Measurements from ENCODE around the gene CFAP44. TPM values are rescaled to one million over a fixed set of nuclear protein-coding genes. Genes with fewer than 3 reads are reported as not detected.

CFAP44 gene
- total RNA-seq, 1 experiment from 2014 or later = 0.74 TPM

DNA sequence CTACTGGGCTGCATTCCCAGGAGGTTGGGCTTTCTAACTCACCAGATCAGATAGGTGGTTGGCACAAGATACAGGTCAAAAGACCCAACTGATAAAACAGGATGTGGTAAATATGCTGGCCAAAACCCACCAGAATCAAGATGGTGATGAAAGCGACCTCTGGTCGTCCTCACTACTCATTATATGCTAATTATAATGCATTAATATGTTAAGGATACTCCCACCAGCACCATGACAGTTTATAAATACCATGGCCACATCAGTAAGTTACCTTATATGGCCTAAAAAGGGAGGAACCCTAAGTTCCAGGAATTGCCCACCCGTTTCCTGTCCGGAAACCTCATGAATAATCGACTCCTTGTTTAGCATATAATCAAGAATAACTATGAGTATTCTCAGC is 31.6 kb downstream of the CFAP44 start:
- POLR2A ChIA-PET = no interaction called here
- no TSS peak for BruUV-seq (replicated peaks)
- TF ChIP-seq SIN3A (IDR thresholded peaks at IDR 0.05; ENCODE audit: borderline replicate concordance, insufficient read depth, low read depth, low read length) (no peak), POLR2AphosphoS5 (IDR thresholded peaks at IDR 0.05; ENCODE audit: low read depth, low read length) (no peak), TCF7L2 (IDR thresholded peaks at IDR 0.05; ENCODE audit: low read depth, low read length) (no peak)
- TF ChIP-seq, protein P1, sequence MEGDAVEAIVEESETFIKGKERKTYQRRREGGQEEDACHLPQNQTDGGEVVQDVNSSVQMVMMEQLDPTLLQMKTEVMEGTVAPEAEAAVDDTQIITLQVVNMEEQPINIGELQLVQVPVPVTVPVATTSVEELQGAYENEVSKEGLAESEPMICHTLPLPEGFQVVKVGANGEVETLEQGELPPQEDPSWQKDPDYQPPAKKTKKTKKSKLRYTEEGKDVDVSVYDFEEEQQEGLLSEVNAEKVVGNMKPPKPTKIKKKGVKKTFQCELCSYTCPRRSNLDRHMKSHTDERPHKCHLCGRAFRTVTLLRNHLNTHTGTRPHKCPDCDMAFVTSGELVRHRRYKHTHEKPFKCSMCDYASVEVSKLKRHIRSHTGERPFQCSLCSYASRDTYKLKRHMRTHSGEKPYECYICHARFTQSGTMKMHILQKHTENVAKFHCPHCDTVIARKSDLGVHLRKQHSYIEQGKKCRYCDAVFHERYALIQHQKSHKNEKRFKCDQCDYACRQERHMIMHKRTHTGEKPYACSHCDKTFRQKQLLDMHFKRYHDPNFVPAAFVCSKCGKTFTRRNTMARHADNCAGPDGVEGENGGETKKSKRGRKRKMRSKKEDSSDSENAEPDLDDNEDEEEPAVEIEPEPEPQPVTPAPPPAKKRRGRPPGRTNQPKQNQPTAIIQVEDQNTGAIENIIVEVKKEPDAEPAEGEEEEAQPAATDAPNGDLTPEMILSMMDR (IDR thresholded peaks at IDR 0.05) = no peak
- TF ChIP-seq, protein P2, sequence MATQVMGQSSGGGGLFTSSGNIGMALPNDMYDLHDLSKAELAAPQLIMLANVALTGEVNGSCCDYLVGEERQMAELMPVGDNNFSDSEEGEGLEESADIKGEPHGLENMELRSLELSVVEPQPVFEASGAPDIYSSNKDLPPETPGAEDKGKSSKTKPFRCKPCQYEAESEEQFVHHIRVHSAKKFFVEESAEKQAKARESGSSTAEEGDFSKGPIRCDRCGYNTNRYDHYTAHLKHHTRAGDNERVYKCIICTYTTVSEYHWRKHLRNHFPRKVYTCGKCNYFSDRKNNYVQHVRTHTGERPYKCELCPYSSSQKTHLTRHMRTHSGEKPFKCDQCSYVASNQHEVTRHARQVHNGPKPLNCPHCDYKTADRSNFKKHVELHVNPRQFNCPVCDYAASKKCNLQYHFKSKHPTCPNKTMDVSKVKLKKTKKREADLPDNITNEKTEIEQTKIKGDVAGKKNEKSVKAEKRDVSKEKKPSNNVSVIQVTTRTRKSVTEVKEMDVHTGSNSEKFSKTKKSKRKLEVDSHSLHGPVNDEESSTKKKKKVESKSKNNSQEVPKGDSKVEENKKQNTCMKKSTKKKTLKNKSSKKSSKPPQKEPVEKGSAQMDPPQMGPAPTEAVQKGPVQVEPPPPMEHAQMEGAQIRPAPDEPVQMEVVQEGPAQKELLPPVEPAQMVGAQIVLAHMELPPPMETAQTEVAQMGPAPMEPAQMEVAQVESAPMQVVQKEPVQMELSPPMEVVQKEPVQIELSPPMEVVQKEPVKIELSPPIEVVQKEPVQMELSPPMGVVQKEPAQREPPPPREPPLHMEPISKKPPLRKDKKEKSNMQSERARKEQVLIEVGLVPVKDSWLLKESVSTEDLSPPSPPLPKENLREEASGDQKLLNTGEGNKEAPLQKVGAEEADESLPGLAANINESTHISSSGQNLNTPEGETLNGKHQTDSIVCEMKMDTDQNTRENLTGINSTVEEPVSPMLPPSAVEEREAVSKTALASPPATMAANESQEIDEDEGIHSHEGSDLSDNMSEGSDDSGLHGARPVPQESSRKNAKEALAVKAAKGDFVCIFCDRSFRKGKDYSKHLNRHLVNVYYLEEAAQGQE (IDR thresholded peaks at IDR 0.05; ENCODE audit: insufficient read depth in 1 of 2, low read depth in 2 of 2, low read length in 1 of 2) = no peak
- Histone ChIP-seq H3K36me3 (ENCODE audit: control insufficient read depth, insufficient read depth, low read length) (no peaks in the 10 kb centered on the region), H3K4me1 (ENCODE audit: control insufficient read depth, insufficient read depth, low read length) (peaks cover 5% of the 10 kb centered on the region; the same call in 1 of the 2 replicates), H3K4me3 (ENCODE audit: low read depth in 2 of 2, low read length in 2 of 2) (no peak overlapping the region), H3K27me3 (ENCODE audit: control insufficient read depth, insufficient read depth, low read length) (no peaks in the 10 kb centered on the region), H3K27ac (ENCODE audit: low read length) (no peak overlapping the region), H3K9me3 (ENCODE audit: control insufficient read depth, insufficient read depth, low read depth, low read length) (no peaks in the 10 kb centered on the region)
- in situ Hi-C loops (cut with HindIII; ENCODE audit: low pct_unique_long_range_greater_than_20kb, low sequenced_read_pairs) = no loop called here
- intact Hi-C loops (cut with micrococcal nuclease; ENCODE audit: unreplicated experiment) = no loop called here
- ATAC-seq = no peak
- no peak for DNase-seq (ENCODE audit: low read depth, low spot score)
- CTCF ChIA-PET = no interaction called here

DNA sequence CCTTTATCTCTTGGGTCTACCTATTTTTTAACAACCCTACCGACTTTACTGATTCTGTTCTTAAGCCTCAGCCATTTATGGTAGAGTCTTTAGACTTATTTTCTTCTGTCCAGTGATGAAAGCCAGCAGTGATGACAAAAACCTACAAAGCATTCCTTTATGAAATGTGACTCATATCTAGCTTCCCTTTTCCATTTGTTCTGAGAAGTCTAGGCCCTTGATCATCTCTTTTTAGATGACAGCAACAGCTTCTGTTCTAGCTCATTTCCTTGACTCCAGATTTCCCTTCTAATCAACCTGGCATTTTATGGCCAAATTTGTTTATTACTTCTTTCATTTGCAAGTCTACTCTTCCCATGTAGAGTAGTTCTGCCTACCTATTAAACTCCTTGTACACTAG is 36.1 kb downstream of the CFAP44 start:
- BruUV-seq (replicated peaks) = no TSS peak
- no peaks in the 10 kb centered on the region for H3K9me3 ChIP-seq (ENCODE audit: control insufficient read depth, insufficient read depth, low read depth, low read length)
- H3K4me3 ChIP-seq (ENCODE audit: low read depth in 2 of 2, low read length in 2 of 2) = no peak overlapping the region
- TF ChIP-seq POLR2AphosphoS5 (IDR thresholded peaks at IDR 0.05; ENCODE audit: low read depth, low read length) (no peak), TCF7L2 (IDR thresholded peaks at IDR 0.05; ENCODE audit: low read depth, low read length) (no peak), SIN3A (IDR thresholded peaks at IDR 0.05; ENCODE audit: borderline replicate concordance, insufficient read depth, low read depth, low read length) (no peak)
- TF ChIP-seq, protein P2 (IDR thresholded peaks at IDR 0.05; ENCODE audit: insufficient read depth in 1 of 2, low read depth in 2 of 2, low read length in 1 of 2) = no peak
- TF ChIP-seq, protein P1 (IDR thresholded peaks at IDR 0.05) = no peak
- no peaks in the 10 kb centered on the region; the same call in 1 of the 2 replicates for H3K36me3 ChIP-seq (ENCODE audit: control insufficient read depth, insufficient read depth, low read length)
- ChIA-PET CTCF (no interaction called here), POLR2A (no interaction called here)
- ATAC-seq (no peak), DNase-seq (ENCODE audit: low read depth, low spot score) (no peak)
- H3K4me1 ChIP-seq (ENCODE audit: control insufficient read depth, insufficient read depth, low read length) = peaks cover 5% of the 10 kb centered on the region; the same call in 1 of the 2 replicates
- no peaks in the 10 kb centered on the region for H3K27me3 ChIP-seq (ENCODE audit: control insufficient read depth, insufficient read depth, low read length)
- intact Hi-C loops (cut with micrococcal nuclease; ENCODE audit: unreplicated experiment) (no loop called here), in situ Hi-C loops (cut with HindIII; ENCODE audit: low pct_unique_long_range_greater_than_20kb, low sequenced_read_pairs) (no loop called here)
- H3K27ac ChIP-seq (ENCODE audit: low read length) = no peak overlapping the region
